ENCODE data around the gene FOSL1. TPM values are rescaled to one million over a fixed set of nuclear protein-coding genes. Genes with fewer than 3 reads are reported as not detected.
A peak's percentile ranks its signal among the peaks of the same experiment; 100 is the strongest.

The FOSL1 gene
- total RNA-seq, 4 donors from 2014 or later = 2.9 to 3.9 TPM; not detected in 2

- intact Hi-C loops (cut with DNase I; ENCODE audit: low total_unique reads) = no loop called here
- Histone ChIP-seq H3K36me3 (no peaks in the 10 kb centered on the region), H3K9me3 (no peaks in the 10 kb centered on the region), H3K4me1 (peaks cover 23 to 39% of the 10 kb centered on the region in 2 donors), H3K4me3 (peak overlapping the region; percentile 90 to 98), H3K27me3 (no peaks in the 10 kb centered on the region), H3K27ac (peak overlapping the region; percentile 94 to 97)
- peak; percentile 34 to 39 for DNase-seq
- TF ChIP-seq, protein P1, sequence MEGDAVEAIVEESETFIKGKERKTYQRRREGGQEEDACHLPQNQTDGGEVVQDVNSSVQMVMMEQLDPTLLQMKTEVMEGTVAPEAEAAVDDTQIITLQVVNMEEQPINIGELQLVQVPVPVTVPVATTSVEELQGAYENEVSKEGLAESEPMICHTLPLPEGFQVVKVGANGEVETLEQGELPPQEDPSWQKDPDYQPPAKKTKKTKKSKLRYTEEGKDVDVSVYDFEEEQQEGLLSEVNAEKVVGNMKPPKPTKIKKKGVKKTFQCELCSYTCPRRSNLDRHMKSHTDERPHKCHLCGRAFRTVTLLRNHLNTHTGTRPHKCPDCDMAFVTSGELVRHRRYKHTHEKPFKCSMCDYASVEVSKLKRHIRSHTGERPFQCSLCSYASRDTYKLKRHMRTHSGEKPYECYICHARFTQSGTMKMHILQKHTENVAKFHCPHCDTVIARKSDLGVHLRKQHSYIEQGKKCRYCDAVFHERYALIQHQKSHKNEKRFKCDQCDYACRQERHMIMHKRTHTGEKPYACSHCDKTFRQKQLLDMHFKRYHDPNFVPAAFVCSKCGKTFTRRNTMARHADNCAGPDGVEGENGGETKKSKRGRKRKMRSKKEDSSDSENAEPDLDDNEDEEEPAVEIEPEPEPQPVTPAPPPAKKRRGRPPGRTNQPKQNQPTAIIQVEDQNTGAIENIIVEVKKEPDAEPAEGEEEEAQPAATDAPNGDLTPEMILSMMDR (IDR thresholded peaks at IDR 0.05) = no peak
- no peak for TF ChIP-seq POLR2A (IDR thresholded peaks at IDR 0.05)
Measured at GRCh38 chr11:65917434-65918210, 17.4 kb upstream of the FOSL1 start.

DNA sequence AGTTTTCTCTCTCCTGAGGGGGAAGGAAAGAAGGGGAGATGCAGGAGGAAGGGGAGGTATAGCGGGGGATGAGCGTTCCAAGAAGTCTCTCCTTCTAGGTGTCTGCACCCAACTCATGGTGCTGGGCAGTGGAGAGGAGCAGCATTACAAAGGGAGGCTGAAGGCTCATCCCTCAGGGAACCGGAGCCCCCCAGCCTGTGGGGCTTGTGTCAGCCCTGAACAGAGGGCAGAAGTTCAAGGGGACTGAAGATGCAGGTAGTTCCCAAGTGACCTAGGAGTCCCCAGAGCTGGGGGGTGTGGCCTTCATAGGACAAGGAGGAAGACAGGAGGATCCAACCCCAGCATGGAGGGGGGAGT is 16.9 kb upstream of the FOSL1 start:
- Histone ChIP-seq H3K4me3 (no peak overlapping the region), H3K27me3 (no peaks in the 10 kb centered on the region), H3K9me3 (no peaks in the 10 kb centered on the region), H3K36me3 (no peaks in the 10 kb centered on the region), H3K4me1 (peaks cover 23 to 39% of the 10 kb centered on the region in 2 donors), H3K27ac (peak overlapping the region; percentile 94 to 97)
- no peak for DNase-seq
- no peak for TF ChIP-seq POLR2A (IDR thresholded peaks at IDR 0.05)
- TF ChIP-seq, protein P1 (IDR thresholded peaks at IDR 0.05) = no peak
- intact Hi-C loops (cut with DNase I; ENCODE audit: low total_unique reads) = no loop called here

DNA sequence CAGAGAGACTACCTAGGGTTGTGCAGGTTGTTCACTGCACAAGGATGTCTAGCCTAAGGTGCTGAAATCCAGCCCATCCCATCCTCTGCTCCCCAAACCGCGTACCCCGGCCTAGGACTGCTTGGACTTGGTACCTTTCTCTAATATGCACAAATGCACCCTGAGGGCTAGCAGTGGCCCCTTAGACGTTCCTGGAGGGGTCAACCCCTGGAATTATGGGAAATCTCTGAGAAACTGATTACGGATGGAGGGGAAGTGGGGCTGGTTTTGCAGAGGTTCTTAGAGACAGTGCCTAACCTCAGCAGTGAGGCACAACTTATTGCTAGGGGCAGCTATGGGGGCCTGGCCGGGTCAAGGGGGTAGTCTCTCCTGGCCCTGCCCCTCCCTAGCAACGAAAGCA is 16.2 kb upstream of the FOSL1 start:
- Histone ChIP-seq H3K4me1 (peaks cover 23 to 39% of the 10 kb centered on the region in 2 donors), H3K27ac (peak overlapping the region; percentile 94 to 97), H3K36me3 (no peaks in the 10 kb centered on the region), H3K4me3 (no peak overlapping the region), H3K9me3 (no peaks in the 10 kb centered on the region), H3K27me3 (no peaks in the 10 kb centered on the region)
- no peak for DNase-seq
- TF ChIP-seq, protein P1 (IDR thresholded peaks at IDR 0.05) = no peak
- no peak for TF ChIP-seq POLR2A (IDR thresholded peaks at IDR 0.05)
- intact Hi-C loops (cut with DNase I; ENCODE audit: low total_unique reads) = no loop called here

- H3K27me3 ChIP-seq = no peaks in the 10 kb centered on the region
- DNase-seq = peak; percentile 89 to 94
- peak overlapping the region in 1 of 2 donors; percentile 2 for H3K4me3 ChIP-seq
- no peaks in the 10 kb centered on the region for H3K9me3 ChIP-seq
- TF ChIP-seq, protein P1 (IDR thresholded peaks at IDR 0.05) = no peak
- TF ChIP-seq POLR2A (IDR thresholded peaks at IDR 0.05) = peak; percentile 27 to 48
- H3K4me1 ChIP-seq = peaks cover 21 to 35% of the 10 kb centered on the region in 2 donors
- H3K36me3 ChIP-seq = no peaks in the 10 kb centered on the region
- H3K27ac ChIP-seq = peak overlapping the region; percentile 94 to 97
- intact Hi-C loops (cut with DNase I; ENCODE audit: low total_unique reads) = no loop called here
Measured at GRCh38 chr11:65915821-65916251, 15.6 kb upstream of the FOSL1 start.

GRCh38 chr11:65915101-65915820 is 15.1 kb upstream of the FOSL1 start:
- no peak for DNase-seq
- Histone ChIP-seq H3K27me3 (no peaks in the 10 kb centered on the region), H3K9me3 (no peaks in the 10 kb centered on the region), H3K36me3 (no peaks in the 10 kb centered on the region), H3K4me3 (peak overlapping the region in 1 of 2 donors; percentile 2), H3K4me1 (peaks cover 15 to 29% of the 10 kb centered on the region in 2 donors), H3K27ac (peak overlapping the region; percentile 94 to 97)
- TF ChIP-seq, protein P1 (IDR thresholded peaks at IDR 0.05) = no peak
- no peak for TF ChIP-seq POLR2A (IDR thresholded peaks at IDR 0.05)
- intact Hi-C loops (cut with DNase I; ENCODE audit: low total_unique reads) = no loop called here
